ENCODE data around the gene PACS2.
"Not testable (repeated sequence)": the region's sequence is repeated elsewhere in the genome, so short reads cannot be mapped to it uniquely, and the experiment has no call there.

The PACS2 gene

GRCh38 chr14:105290621-105291346, 23.8 kb upstream of the PACS2 start:
- no peak for FAIRE-seq

DNA sequence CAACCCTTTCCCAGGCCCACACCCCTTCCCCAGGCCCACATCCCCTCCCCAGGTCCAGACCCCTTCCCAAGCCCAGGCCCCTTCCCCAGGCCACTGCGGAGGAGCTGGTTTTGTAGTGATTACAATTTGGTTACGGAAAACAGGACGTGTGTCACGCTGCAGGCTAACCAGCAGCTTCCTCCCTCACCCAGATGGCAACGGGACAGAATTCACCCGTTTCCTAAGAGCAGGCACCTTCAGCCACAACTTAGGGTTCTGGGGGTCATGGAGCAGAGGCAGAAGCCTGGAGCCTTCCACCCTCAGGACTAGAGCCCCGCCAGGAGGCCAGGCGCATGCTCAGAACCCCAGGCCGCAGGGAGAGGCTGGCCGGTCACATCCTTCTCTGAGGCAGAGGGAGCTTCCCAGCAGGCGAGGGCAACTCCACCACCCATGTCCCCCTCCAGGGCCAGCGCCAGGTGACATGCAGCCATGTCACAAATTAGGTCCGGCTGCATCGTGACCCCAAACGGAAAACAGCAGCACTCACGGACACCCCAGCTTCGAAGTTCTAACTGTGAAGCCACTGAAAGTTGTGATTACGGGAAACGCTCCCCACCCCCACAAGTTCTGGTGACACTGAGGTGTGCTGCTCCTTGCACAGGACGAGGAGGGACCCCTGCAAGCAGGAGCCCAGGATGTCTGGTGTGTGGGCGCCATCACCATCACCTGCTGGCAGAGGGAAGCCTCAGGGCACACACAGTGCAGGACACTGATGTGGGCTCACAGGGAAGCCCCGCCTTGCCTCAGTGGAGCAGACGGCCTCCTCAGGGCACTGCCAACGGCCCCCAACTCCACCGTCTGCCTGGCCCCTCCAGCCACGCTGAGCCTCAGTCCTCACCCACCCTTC, 21.5 kb upstream of the PACS2 start:
- FAIRE-seq = no peak

DNA sequence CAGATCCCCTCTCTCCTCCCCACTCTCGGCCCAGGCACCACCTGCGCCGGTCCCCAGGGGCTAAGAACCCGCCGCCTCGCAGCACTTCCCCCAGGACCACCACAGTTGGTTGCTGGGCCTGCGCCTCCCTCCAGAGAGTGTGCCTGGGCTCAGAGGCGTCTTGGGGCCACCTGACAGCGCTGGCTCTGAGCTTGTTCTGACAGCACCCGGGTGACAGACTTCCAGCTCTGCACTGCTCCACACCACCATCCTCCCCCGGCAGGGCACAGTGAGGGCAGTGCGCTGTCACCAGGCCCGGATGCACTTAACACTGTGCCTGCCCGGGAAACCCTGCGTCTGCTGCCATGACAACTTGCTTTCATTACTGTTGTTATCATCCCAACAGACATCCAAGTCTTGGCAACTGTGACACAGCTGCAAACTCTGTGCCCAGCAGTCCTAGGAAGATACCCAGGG, 20.4 kb upstream of the PACS2 start:
- no peak for FAIRE-seq

GRCh38 chr14:105297311-105297710, 17.2 kb upstream of the PACS2 start:
- FAIRE-seq = not testable (repeated sequence)

- no peak for FAIRE-seq
These were observed 14.7 kb upstream of the PACS2 start for GRCh38 chr14:105299654-105300541.

DNA sequence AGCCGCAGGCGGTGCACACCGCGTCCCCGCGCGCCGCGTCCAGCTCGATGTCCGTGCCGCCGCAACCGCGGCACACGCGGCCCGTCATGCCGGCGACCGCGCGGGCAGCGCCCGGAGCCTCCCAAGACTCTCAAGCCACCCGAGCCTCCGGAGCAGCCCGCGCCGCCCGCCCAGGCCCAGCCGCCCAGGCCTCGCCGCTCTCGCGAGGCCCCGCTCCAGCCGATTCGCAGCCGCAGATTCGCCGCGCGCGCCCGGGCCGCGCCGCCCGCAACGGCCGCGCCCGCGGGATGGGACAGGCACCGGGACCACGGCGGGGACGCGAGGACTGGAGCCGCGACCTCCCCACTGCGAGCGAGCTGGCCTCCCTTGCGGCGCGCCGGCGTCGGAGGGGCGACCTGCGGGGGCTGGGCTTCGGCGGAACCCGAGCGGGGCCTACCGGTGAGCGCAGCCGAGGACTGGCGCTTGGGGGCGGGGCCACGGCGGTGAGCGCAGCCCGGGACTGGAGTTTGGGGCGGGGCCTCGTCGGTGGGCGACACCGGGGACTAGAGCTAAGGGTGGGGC, 13.9 kb upstream of the PACS2 start, which contains the start of gene BRF1:
Gene BRF1 (minus strand): TSS at position 460 of the 561 bp plus-strand sequence. CDS start 372 bp downstream, at position 88.
- no peak for FAIRE-seq

GRCh38 chr14:105301103-105301914, 13.2 kb upstream of the PACS2 start:
- no peak for FAIRE-seq

DNA sequence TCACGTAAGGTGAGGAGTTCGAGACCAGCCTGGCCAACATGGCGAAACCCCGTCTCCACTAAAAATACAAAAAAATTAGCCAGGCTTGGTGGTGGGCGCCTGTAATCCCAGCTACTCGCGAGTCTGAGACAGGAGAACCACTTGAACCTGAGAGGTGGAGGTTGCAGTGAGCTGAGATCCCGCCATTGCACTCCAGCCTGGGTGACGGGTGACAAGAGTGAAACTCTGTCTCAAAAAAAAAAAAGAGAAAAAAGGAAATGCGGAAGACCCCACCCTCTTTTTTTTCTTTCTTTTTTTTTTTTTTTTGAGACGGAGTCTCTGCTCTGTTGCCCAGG, 12.7 kb upstream of the PACS2 start:
- FAIRE-seq = not testable (repeated sequence)

GRCh38 chr14:105303949-105304348, 10.6 kb upstream of the PACS2 start:
- FAIRE-seq = no peak

GRCh38 chr14:105304565-105304964, 10.0 kb upstream of the PACS2 start:
- FAIRE-seq = no peak

GRCh38 chr14:105305345-105305744, 9.2 kb upstream of the PACS2 start:
- FAIRE-seq = no peak

DNA sequence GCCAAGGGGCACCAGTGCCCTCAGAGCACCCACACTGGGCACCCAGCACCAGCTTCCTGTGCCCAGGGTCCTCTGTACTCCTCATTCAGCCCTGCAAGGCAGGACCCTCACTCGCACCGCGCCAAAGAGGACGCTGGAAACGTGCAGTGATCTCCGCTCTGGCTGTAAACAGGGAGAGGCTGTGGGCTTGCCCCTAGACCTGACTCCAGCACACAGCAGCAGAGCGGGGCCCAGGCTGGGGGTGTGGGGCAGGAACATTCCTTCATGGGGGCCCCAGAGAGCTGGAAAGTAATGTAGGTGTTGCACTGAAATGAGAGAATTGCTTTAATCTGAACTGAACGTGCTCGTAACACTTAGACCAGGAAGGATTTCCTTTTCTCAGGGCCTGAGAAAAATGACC, 8.8 kb upstream of the PACS2 start:
- FAIRE-seq = no peak

GRCh38 chr14:105307052-105307727, 7.4 kb upstream of the PACS2 start:
- FAIRE-seq = no peak

GRCh38 chr14:105309371-105309770, 5.2 kb upstream of the PACS2 start:
- no peak for FAIRE-seq

- FAIRE-seq = no peak
These were observed 2.7 kb upstream of the PACS2 start for GRCh38 chr14:105311838-105312237.

GRCh38 chr14:105312973-105313372, 1.6 kb upstream of the PACS2 start:
- no peak for FAIRE-seq

- FAIRE-seq = no peak
These were observed 914 bp upstream of the PACS2 start for GRCh38 chr14:105313381-105314286.

- FAIRE-seq = no peak
These were observed 718 bp downstream of the PACS2 start for GRCh38 chr14:105315211-105315721.

- no peak for FAIRE-seq
These were observed 1.5 kb downstream of the PACS2 start for GRCh38 chr14:105315941-105316576.
